H1 (cell line): ENCODE results near the gene PREB. TPM values are rescaled to one million over a fixed set of nuclear protein-coding genes. Genes with fewer than 3 reads are reported as not detected.
A peak's percentile ranks its signal among the peaks of the same experiment; 100 is the strongest.

Experiments
- ASH2L ChIP-seq: fragments of 200-600, 300-600 bp; sonication (generic); IDR thresholded peaks from one replicate; pipeline ENCODE4 v1.7.1; 2017; ENCODE audit warnings: low read length
- BCL11A ChIP-seq, 2 experiments: IDR thresholded peaks; one replicate each; pipeline ENCODE4 v1.6.1; 2011; ENCODE audit warnings: low read depth in 2 of 2, low read length in 2 of 2, mild to moderate bottlenecking in 2 of 2
- CBX8 ChIP-seq: fragments of 300-800, 300-1000 bp; sonication (generic); IDR thresholded peaks from 2 replicates; pipeline ENCODE4 v1.7.1; 2016; ENCODE audit warnings: low read depth, low read length, borderline replicate concordance
- CEBPB ChIP-seq: IDR thresholded peaks from 2 replicates; pipeline ENCODE4 v1.6.1; 2012; ENCODE audit warnings: low read depth, low read length
- CHD2 ChIP-seq: IDR thresholded peaks from 2 replicates; pipeline ENCODE4 v1.6.1; 2012; ENCODE audit warnings: low read length, improper control_type of control experiment
- KDM4A ChIP-seq: IDR thresholded peaks from one replicate; pipeline ENCODE4 v1.7.1; 2012; ENCODE audit warnings: low read depth, mild to moderate bottlenecking, moderate library complexity, low read length, inconsistent platforms; ENCODE audit not compliant: severe bottlenecking
- KDM5A ChIP-seq: fragments of 200-600 bp; IDR thresholded peaks from 2 replicates; pipeline ENCODE4 v1.7.1; 2012; ENCODE audit warnings: mild to moderate bottlenecking, low read length, inconsistent platforms, mixed read lengths
- NRF1 ChIP-seq: IDR thresholded peaks from 2 replicates; pipeline ENCODE4 v1.6.1; 2011; ENCODE audit warnings: mild to moderate bottlenecking, low read depth, low read length, improper control_type of control experiment
- RAD21 ChIP-seq, 2 experiments: IDR thresholded peaks in 1 of 2; conservative IDR thresholded peaks in 1 of 2; 2 replicates each; pipeline ENCODE4 v1.6.1; 2011; ENCODE audit warnings: low read depth in 2 of 2, low read length in 2 of 2, improper control_type of control experiment in 1 of 2, inconsistent platforms in 1 of 2, mild to moderate bottlenecking in 1 of 2, moderate library complexity in 1 of 2
- RBBP5 ChIP-seq: IDR thresholded peaks from 2 replicates; pipeline ENCODE4 v1.7.1; 2012; ENCODE audit warnings: low read depth, mild to moderate bottlenecking, inconsistent platforms, low read length, moderate library complexity, borderline replicate concordance
- RXRA ChIP-seq: IDR thresholded peaks from 2 replicates; pipeline ENCODE4 v1.6.1; 2011; ENCODE audit warnings: low read depth, mild to moderate bottlenecking, low read length, moderate library complexity; ENCODE audit not compliant: insufficient read depth
- SAP30 ChIP-seq: fragments of 300-600 bp; sonication (generic); IDR thresholded peaks from 2 replicates; pipeline ENCODE4 v1.7.1; 2012; ENCODE audit warnings: low read length, moderate library complexity, mild to moderate bottlenecking, inconsistent platforms; ENCODE audit not compliant: insufficient read depth, insufficient replicate concordance
- TAF7 ChIP-seq: optimal IDR thresholded peaks from 2 replicates; pipeline ENCODE3; 2011; ENCODE audit warnings: low read depth, mild to moderate bottlenecking, inconsistent platforms, low read length, moderate library complexity, borderline replicate concordance
- polyA plus RNA-seq, 7 experiments: library from polyadenylated mRNA; depleted of rRNA in 3 of 7; stranded (reverse) in 5 of 7; unstranded in 2 of 7; fragments of >200 nt in 5 of 7; fragments of 200-250 nt in 2 of 7; gene quantifications; 1 replicate in 5 of 7; 2 replicates in 1 of 7; 4 replicates in 1 of 7; pipeline versions ENCODE4 v1.2.1 to v1.2.3, GENCODE V29; 2011 to 2013; ENCODE audit warnings: missing spikeins in 2 of 7, mixed read lengths in 2 of 7
- total RNA-seq: library from RNA; stranded (reverse); fragmentation: NEBNext Ultra II Directional; extraction: Animal tissue kit (Norgen Biotek cat#: 25700); gene quantifications from 2 replicates; pipeline ENCODE4 v1.2.1, GENCODE V29; 2021
- TF ChIP-seq, protein P1 (sequence below): IDR thresholded peaks from 2 replicates; pipeline ENCODE4 v1.6.1; 2012; ENCODE audit warnings: inconsistent platforms
- TF ChIP-seq, protein P2 (sequence below): IDR thresholded peaks from 2 replicates; pipeline ENCODE4 v1.6.1; 2012; ENCODE audit warnings: low read length, inconsistent platforms
- TF ChIP-seq, protein P3 (sequence below): IDR thresholded peaks from 2 replicates; pipeline ENCODE4 v1.6.1; 2011; ENCODE audit warnings: low read depth, mild to moderate bottlenecking, low read length; ENCODE audit not compliant: insufficient read depth
- TF ChIP-seq, protein P4 (sequence below), 3 experiments: IDR thresholded peaks; 1 replicate in 2 of 3; 2 replicates in 1 of 3; pipeline versions ENCODE4 v1.5.1 to v1.6.1; 2011; ENCODE audit warnings: low read length in 3 of 3, mild to moderate bottlenecking in 3 of 3, inconsistent platforms in 2 of 3, low read depth in 1 of 3, moderate library complexity in 1 of 3; ENCODE audit not compliant: insufficient read depth in 1 of 3; ENCODE audit errors: control extremely low read depth in 1 of 3

The PREB gene
- total and polyA plus RNA-seq, 2 of the 8 experiments (the other 6 are each of a cell fraction or from before 2014, with no cell fraction given), result 54.1 to 72.2 TPM

DNA sequence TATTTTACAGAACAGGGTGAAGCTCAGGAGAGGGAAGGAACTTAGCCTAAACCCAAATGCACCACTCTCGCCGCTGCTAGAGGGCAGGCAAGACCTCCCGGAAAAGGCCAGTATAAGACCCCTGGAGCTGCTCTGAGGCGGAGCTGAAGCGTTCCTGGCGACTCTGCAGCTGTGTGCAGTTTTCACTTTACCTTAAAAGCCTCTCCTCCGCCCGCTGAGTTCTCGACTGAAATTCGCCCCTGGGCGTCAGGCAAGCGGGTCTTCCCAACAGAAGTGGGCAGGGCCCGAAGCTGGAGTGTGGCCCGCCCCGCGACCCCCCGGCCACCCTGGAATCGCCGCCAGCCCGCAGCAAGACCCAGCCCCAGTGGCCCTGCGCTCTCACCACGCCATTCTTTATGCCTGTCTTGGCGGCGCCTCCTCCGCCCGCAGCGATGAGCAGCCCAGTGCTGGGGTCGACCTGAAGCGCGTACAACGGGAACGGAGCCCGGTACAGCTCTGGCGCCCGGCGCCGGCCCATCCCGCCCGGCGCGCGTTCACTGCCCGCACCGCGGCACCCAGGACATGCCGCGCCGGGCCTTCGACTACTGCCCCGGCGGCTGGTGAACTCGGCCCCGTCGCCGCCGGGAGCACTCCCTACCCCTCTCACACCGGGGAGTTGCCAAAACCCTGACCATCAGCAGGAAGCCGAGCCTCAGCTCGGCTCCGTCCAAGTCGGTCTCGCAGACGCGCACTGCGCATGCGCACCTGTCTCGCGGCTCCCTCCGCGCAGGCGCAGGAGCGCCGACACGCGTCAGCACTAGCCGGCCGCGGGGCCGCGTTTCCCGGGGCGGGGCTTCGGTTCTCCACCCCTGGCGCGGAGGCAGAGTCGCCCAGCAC is at the start of gene PREB (continued):
- TF ChIP-seq, protein P1, sequence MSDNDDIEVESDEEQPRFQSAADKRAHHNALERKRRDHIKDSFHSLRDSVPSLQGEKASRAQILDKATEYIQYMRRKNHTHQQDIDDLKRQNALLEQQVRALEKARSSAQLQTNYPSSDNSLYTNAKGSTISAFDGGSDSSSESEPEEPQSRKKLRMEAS, result 0 out of 2 replicates have a peak, but pooled peaks have one; percentile 14
- TF ChIP-seq NRF1 (peak; percentile 100), RAD21 (IDR thresholded peaks at IDR 0.05 in 1 of 2, conservative IDR thresholded peaks at IDR 0.05 in 1 of 2; ENCODE audit: low read depth in 2 of 2, low read length in 2 of 2) (peak; percentile 56 to 67), CBX8 (no peak), KDM4A (peak; percentile 93), KDM5A (0 out of 2 replicates have a peak, but pooled peaks have one; percentile 7), ASH2L (peak; percentile 92), CHD2 (no peak), TAF7 (no peak), RXRA (no peak), SAP30 (peak; percentile 51), CEBPB (no peak), BCL11A (IDR thresholded peaks at IDR 0.05; ENCODE audit: low read depth in 2 of 2, low read length in 2 of 2) (no peak), RBBP5 (peak; percentile 74; the same call in 1 of the 2 replicates)
- TF ChIP-seq, protein P2, sequence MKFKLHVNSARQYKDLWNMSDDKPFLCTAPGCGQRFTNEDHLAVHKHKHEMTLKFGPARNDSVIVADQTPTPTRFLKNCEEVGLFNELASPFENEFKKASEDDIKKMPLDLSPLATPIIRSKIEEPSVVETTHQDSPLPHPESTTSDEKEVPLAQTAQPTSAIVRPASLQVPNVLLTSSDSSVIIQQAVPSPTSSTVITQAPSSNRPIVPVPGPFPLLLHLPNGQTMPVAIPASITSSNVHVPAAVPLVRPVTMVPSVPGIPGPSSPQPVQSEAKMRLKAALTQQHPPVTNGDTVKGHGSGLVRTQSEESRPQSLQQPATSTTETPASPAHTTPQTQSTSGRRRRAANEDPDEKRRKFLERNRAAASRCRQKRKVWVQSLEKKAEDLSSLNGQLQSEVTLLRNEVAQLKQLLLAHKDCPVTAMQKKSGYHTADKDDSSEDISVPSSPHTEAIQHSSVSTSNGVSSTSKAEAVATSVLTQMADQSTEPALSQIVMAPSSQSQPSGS, result no peak
- TF ChIP-seq, protein P3, sequence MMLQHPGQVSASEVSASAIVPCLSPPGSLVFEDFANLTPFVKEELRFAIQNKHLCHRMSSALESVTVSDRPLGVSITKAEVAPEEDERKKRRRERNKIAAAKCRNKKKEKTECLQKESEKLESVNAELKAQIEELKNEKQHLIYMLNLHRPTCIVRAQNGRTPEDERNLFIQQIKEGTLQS, result no peak
- TF ChIP-seq, protein P4, sequence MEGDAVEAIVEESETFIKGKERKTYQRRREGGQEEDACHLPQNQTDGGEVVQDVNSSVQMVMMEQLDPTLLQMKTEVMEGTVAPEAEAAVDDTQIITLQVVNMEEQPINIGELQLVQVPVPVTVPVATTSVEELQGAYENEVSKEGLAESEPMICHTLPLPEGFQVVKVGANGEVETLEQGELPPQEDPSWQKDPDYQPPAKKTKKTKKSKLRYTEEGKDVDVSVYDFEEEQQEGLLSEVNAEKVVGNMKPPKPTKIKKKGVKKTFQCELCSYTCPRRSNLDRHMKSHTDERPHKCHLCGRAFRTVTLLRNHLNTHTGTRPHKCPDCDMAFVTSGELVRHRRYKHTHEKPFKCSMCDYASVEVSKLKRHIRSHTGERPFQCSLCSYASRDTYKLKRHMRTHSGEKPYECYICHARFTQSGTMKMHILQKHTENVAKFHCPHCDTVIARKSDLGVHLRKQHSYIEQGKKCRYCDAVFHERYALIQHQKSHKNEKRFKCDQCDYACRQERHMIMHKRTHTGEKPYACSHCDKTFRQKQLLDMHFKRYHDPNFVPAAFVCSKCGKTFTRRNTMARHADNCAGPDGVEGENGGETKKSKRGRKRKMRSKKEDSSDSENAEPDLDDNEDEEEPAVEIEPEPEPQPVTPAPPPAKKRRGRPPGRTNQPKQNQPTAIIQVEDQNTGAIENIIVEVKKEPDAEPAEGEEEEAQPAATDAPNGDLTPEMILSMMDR (IDR thresholded peaks at IDR 0.05; ENCODE audit: control extremely low read depth in 1 of 3, insufficient read depth in 1 of 3, low read depth in 1 of 3, low read length in 3 of 3), result peak in 2 of 3 experiments; percentile 46 to 60; a peak in 2 of 4 replicates
